Measurements from ENCODE around the gene MLLT3.
"Not testable (repeated sequence)": the region's sequence is repeated elsewhere in the genome, so short reads cannot be mapped to it uniquely, and the experiment has no call there.

Gene MLLT3

GRCh38 chr9:20622330-20623020 lies at the start of gene MLLT3:
Gene MLLT3 (minus strand): TSS chr9:20622499.
- peak within 1 kb of the TSS; percentile 89 for H3K4me3 Mint-ChIP-seq
- DNase-seq (ENCODE audit: low spot score in 2 of 2) (peak; percentile 88 to 97), ATAC-seq (peak; percentile 90)
- peak within 1 kb of the TSS; percentile 95 for H3K27ac Mint-ChIP-seq
- H3K9me3 Mint-ChIP-seq: no peaks in the 10 kb centered on the region
- H3K36me3 Mint-ChIP-seq: peaks cover 34% of the 10 kb centered on the region
- peaks cover 47% of the 10 kb centered on the region for H3K4me1 Mint-ChIP-seq

DNA sequence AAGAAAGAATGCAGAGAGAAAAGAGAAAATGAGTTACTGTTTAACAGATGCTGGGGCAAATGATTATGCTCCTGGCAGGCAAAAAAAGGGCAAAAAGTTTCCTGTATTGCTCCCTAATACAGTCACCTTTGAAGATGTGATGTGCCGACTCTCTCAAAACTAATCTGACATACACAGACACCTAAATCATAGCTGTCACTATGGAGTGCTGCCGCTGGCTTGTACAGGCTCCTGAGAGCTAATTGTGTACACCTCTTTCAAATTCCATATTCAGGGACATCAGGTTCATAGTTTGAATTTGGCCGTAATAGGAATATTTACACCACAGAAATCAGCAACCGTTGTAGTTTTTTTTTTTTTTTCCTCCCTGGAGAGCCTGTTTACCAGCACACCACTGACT lies 49.3 kb upstream of the MLLT3 start:
- ATAC-seq: no peak
- Mint-ChIP-seq H3K27ac (no peak overlapping the region), H3K36me3 (no peaks in the 10 kb centered on the region), H3K4me1 (no peaks in the 10 kb centered on the region), H3K9me3 (no peaks in the 10 kb centered on the region), H3K4me3 (no peak overlapping the region)
- DNase-seq (ENCODE audit: low spot score in 2 of 2): no peak

DNA sequence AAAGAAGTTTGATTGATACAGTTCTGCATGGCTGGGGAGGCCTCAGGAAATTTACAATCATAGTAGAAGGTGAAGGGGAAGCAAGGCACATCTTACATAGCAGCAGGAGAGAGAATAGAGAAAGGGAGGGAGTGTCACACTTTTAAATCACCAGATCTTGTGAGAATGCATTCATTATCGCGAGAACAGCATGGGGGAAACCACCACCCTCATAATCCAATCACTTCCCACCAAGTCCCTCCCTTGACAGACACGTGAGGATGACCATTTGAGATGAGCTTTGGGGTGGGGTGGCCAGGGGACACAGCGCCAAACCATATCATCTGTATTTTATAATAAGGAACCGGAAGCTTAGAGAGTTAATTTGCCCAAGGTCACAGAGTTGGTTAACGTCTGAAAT lies 48.1 kb upstream of the MLLT3 start:
- Mint-ChIP-seq H3K4me1 (no peaks in the 10 kb centered on the region), H3K9me3 (no peaks in the 10 kb centered on the region), H3K36me3 (no peaks in the 10 kb centered on the region), H3K4me3 (no peak overlapping the region), H3K27ac (peak overlapping the region; percentile 38)
- DNase-seq (ENCODE audit: low spot score in 2 of 2): no peak
- ATAC-seq: no peak

DNA sequence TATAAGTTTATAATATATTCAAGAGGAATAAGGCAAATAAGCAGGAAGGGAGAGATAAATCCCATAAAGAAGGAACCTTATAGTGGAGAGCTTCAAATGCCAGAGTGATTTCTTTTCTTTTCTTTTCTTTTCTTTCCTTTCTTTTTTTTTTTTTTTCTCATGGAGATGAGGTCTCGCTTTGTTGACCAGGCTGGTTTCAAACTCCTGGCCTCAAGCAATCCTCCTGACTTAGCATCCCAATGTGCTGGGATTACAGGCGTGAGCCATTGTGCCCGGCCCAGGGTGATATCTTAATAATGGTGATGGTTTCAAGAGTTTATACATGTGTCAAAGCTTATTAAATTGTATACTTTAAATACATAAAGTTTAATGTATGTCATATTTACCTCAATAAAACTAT lies 42.2 kb upstream of the MLLT3 start:
- Mint-ChIP-seq H3K27ac (no peak overlapping the region), H3K9me3 (no peaks in the 10 kb centered on the region), H3K4me3 (no peak overlapping the region), H3K36me3 (no peaks in the 10 kb centered on the region), H3K4me1 (no peaks in the 10 kb centered on the region)
- DNase-seq (ENCODE audit: low spot score in 2 of 2) (no peak), ATAC-seq (no peak)

DNA sequence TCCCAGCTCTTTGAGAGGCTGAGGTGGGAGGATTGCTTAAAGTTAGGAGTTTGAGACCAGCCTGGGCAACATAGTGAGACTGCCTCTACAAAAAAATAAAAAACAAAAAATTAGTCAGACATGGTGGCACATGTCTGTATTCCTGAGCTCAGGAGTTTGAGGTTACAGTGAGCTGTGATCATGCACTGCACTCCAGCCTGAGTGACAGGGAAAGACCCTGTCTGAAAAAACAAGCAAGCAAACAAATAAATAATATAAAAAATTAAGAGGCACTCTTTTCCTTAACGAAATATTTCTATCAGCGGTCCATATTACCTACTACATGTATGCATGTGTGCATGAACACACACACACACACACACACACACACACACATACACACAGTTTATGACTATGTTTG lies 40.8 kb upstream of the MLLT3 start:
- no peak for ATAC-seq
- DNase-seq (ENCODE audit: low spot score in 2 of 2): no peak
- Mint-ChIP-seq H3K27ac (no peak overlapping the region), H3K4me1 (no peaks in the 10 kb centered on the region), H3K36me3 (no peaks in the 10 kb centered on the region), H3K9me3 (no peaks in the 10 kb centered on the region), H3K4me3 (no peak overlapping the region)

GRCh38 chr9:20662156-20662555 lies 39.9 kb upstream of the MLLT3 start:
- ATAC-seq (no peak), DNase-seq (ENCODE audit: low spot score in 2 of 2) (no peak)
- Mint-ChIP-seq H3K27ac (no peak overlapping the region), H3K4me3 (no peak overlapping the region), H3K9me3 (no peaks in the 10 kb centered on the region), H3K36me3 (no peaks in the 10 kb centered on the region), H3K4me1 (no peaks in the 10 kb centered on the region)

- no peaks in the 10 kb centered on the region for H3K36me3 Mint-ChIP-seq
- DNase-seq (ENCODE audit: low spot score in 2 of 2) (no peak), ATAC-seq (no peak)
- no peak overlapping the region for H3K27ac Mint-ChIP-seq
- H3K4me3 Mint-ChIP-seq: no peak overlapping the region
- no peaks in the 10 kb centered on the region for H3K4me1 Mint-ChIP-seq
- no peaks in the 10 kb centered on the region for H3K9me3 Mint-ChIP-seq
These were observed 37.2 kb upstream of the MLLT3 start for GRCh38 chr9:20659474-20659967.

- ATAC-seq (peak; percentile 56), DNase-seq (ENCODE audit: low spot score in 2 of 2) (no peak)
- H3K4me3 Mint-ChIP-seq: no peak overlapping the region
- H3K36me3 Mint-ChIP-seq: no peaks in the 10 kb centered on the region
- no peaks in the 10 kb centered on the region for H3K4me1 Mint-ChIP-seq
- H3K27ac Mint-ChIP-seq: no peak overlapping the region
- H3K9me3 Mint-ChIP-seq: no peaks in the 10 kb centered on the region
These were observed 36.6 kb upstream of the MLLT3 start for GRCh38 chr9:20658677-20659473.

- DNase-seq (ENCODE audit: low spot score in 2 of 2): peak; percentile 18 to 62
- not testable (repeated sequence) for H3K27ac Mint-ChIP-seq, H3K9me3 Mint-ChIP-seq, ATAC-seq, H3K4me3 Mint-ChIP-seq, H3K36me3 Mint-ChIP-seq, H3K4me1 Mint-ChIP-seq
These were observed 36.0 kb upstream of the MLLT3 start for GRCh38 chr9:20658246-20658667.

- H3K4me3 Mint-ChIP-seq: no peak overlapping the region
- H3K4me1 Mint-ChIP-seq: no peaks in the 10 kb centered on the region
- ATAC-seq: no peak
These were observed 29.6 kb upstream of the MLLT3 start for GRCh38 chr9:20651939-20652338.

DNA sequence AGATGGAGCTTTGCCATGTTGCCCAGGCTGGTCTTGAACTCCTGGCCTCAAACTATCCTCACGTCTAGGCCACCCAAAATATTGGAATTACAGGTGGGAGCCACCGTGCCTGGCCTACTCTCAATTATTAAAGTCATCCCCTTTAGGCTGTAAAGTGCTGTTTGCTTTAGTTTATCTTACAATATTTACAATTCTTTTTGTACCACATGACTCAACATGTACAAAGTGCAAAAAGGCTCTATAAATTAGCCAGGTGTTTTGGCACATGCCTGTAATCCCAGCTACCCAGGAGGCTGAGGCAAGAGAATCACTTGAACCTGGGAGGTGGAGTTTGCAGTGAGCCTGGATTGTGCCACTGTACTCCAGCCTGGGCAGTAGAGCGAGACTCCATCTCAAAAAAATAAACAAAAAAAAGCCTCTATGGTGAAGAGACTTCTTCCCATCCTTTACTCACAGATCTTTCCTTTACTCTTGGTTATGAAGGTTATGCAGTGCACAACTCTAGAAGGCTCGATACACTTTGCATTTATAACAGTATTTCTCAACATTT lies 28.5 kb upstream of the MLLT3 start:
- H3K4me1 Mint-ChIP-seq: no peaks in the 10 kb centered on the region
- DNase-seq (ENCODE audit: low spot score in 2 of 2) (no peak), ATAC-seq (no peak)
- H3K27ac Mint-ChIP-seq: no peak overlapping the region
- H3K9me3 Mint-ChIP-seq: no peaks in the 10 kb centered on the region
- H3K36me3 Mint-ChIP-seq: no peaks in the 10 kb centered on the region
- no peak overlapping the region for H3K4me3 Mint-ChIP-seq

More at GRCh38 chr9:20651939-20652338, 29.6 kb upstream of the MLLT3 start:
- H3K27ac Mint-ChIP-seq: no peak overlapping the region
- no peaks in the 10 kb centered on the region for H3K36me3 Mint-ChIP-seq
- no peaks in the 10 kb centered on the region for H3K9me3 Mint-ChIP-seq
- no peak for DNase-seq (ENCODE audit: low spot score in 2 of 2)

DNA sequence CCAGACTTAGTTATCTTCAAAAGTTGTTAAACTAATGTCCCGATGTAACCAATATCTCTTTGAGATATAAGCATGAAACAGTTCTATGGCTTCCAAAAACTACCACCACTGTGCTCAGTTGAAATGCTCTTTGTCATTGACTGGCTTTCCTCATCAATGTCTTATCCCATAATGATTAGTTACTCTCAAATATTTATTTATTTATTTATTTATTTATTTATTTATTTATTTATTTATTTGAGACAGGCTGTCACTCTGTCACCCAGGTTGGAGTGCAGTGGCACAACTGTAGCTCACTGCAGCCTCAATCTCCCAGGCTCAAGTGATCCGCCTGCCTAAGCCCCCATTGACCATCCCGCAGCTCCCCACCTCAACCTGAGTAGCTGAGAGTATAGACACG lies 28.0 kb upstream of the MLLT3 start:
- no peak for DNase-seq (ENCODE audit: low spot score in 2 of 2)
- Mint-ChIP-seq H3K36me3 (no peaks in the 10 kb centered on the region), H3K4me1 (no peaks in the 10 kb centered on the region), H3K9me3 (no peaks in the 10 kb centered on the region), H3K27ac (no peak overlapping the region), H3K4me3 (no peak overlapping the region)
- ATAC-seq: no peak

- Mint-ChIP-seq H3K9me3 (no peaks in the 10 kb centered on the region), H3K27ac (no peak overlapping the region), H3K36me3 (no peaks in the 10 kb centered on the region), H3K4me1 (no peaks in the 10 kb centered on the region), H3K4me3 (no peak overlapping the region)
- DNase-seq (ENCODE audit: low spot score in 2 of 2) (no peak), ATAC-seq (no peak)
These were observed 27.1 kb upstream of the MLLT3 start for GRCh38 chr9:20649381-20649780.

DNA sequence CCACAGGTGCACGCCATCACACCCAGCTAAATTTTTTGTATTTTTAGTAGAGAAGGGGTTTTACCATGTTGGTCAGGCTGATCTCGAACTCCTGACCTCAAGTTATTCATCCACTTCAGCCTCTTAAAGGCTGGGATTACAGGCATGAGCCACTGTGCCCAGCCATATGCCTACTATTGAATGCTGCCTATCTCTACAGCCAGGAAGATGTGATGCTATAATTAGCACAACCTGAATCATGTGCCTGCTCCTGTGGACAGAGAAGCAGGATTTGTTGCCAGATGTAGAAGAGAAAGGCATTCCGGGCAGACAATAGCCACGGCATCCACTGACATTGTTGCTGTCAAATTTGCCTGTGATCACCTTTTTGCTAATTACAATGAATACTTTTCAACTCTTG lies 24.4 kb upstream of the MLLT3 start:
- Mint-ChIP-seq H3K27ac (no peak overlapping the region), H3K9me3 (no peaks in the 10 kb centered on the region), H3K4me1 (no peaks in the 10 kb centered on the region), H3K36me3 (no peaks in the 10 kb centered on the region), H3K4me3 (no peak overlapping the region)
- DNase-seq (ENCODE audit: low spot score in 2 of 2): no peak
- no peak for ATAC-seq

- Mint-ChIP-seq H3K9me3 (no peaks in the 10 kb centered on the region), H3K4me1 (peaks cover 11% of the 10 kb centered on the region), H3K36me3 (peaks cover 5% of the 10 kb centered on the region), H3K4me3 (no peak overlapping the region), H3K27ac (no peak overlapping the region)
- DNase-seq (ENCODE audit: low spot score in 2 of 2): no peak
- ATAC-seq: no peak
These were observed 21.4 kb upstream of the MLLT3 start for GRCh38 chr9:20643660-20644059.

GRCh38 chr9:20642045-20642444 lies 19.7 kb upstream of the MLLT3 start:
- DNase-seq (ENCODE audit: low spot score in 2 of 2) (no peak), ATAC-seq (no peak)
- no peak overlapping the region for H3K4me3 Mint-ChIP-seq
- peaks cover 11% of the 10 kb centered on the region for H3K4me1 Mint-ChIP-seq
- no peak overlapping the region for H3K27ac Mint-ChIP-seq
- H3K36me3 Mint-ChIP-seq: peaks cover 5% of the 10 kb centered on the region
- no peaks in the 10 kb centered on the region for H3K9me3 Mint-ChIP-seq
